Measurements from ENCODE around the gene SPAG16. TPM values are rescaled to one million over a fixed set of nuclear protein-coding genes. Genes with fewer than 3 reads are reported as not detected.

The SPAG16 gene
- total RNA-seq, 1 experiment from 2014 or later: 50.9 TPM

- DNase-seq (ENCODE audit: low spot score): no peak
Measured at GRCh38 chr2:214076527-214076926, 792.3 kb downstream of the SPAG16 start.

- DNase-seq (ENCODE audit: low spot score): no peak
Measured at GRCh38 chr2:214077727-214078126, 793.5 kb downstream of the SPAG16 start.

- DNase-seq (ENCODE audit: low spot score): no peak
Measured at GRCh38 chr2:214079032-214079431, 794.8 kb downstream of the SPAG16 start.

GRCh38 chr2:214088536-214088935, 804.3 kb downstream of the SPAG16 start:
- no peak for DNase-seq (ENCODE audit: low spot score)

GRCh38 chr2:214096208-214096715, 812.0 kb downstream of the SPAG16 start:
- no peak for DNase-seq (ENCODE audit: low spot score)

- no peak for DNase-seq (ENCODE audit: low spot score)
Measured at GRCh38 chr2:214098811-214099210, 814.5 kb downstream of the SPAG16 start.

GRCh38 chr2:214100488-214100887, 816.2 kb downstream of the SPAG16 start:
- no peak for DNase-seq (ENCODE audit: low spot score)

GRCh38 chr2:214103276-214104001, 819.2 kb downstream of the SPAG16 start:
- no peak for DNase-seq (ENCODE audit: low spot score)

GRCh38 chr2:214104219-214104618, 820.0 kb downstream of the SPAG16 start:
- no peak for DNase-seq (ENCODE audit: low spot score)

GRCh38 chr2:214104967-214105366, 820.7 kb downstream of the SPAG16 start:
- no peak for DNase-seq (ENCODE audit: low spot score)

GRCh38 chr2:214107726-214108125, 823.5 kb downstream of the SPAG16 start:
- no peak for DNase-seq (ENCODE audit: low spot score)

GRCh38 chr2:214108598-214108997, 824.3 kb downstream of the SPAG16 start:
- no peak for DNase-seq (ENCODE audit: low spot score)

GRCh38 chr2:214117054-214117453, 832.8 kb downstream of the SPAG16 start:
- no peak for DNase-seq (ENCODE audit: low spot score)

- peak; percentile 60 for DNase-seq (ENCODE audit: low spot score)
Measured at GRCh38 chr2:214126135-214126534, 841.9 kb downstream of the SPAG16 start.

- DNase-seq (ENCODE audit: low spot score): no peak
Measured at GRCh38 chr2:214127170-214127569, 842.9 kb downstream of the SPAG16 start.

GRCh38 chr2:214127571-214127970, 843.3 kb downstream of the SPAG16 start:
- DNase-seq (ENCODE audit: low spot score): peak; percentile 21

- DNase-seq (ENCODE audit: low spot score): no peak
Measured at GRCh38 chr2:214128040-214128439, 843.8 kb downstream of the SPAG16 start.

GRCh38 chr2:214130114-214130513, 845.9 kb downstream of the SPAG16 start:
- DNase-seq (ENCODE audit: low spot score): no peak

GRCh38 chr2:214135966-214136365, 851.7 kb downstream of the SPAG16 start:
- no peak for DNase-seq (ENCODE audit: low spot score)

GRCh38 chr2:214138779-214139178, 854.5 kb downstream of the SPAG16 start:
- DNase-seq (ENCODE audit: low spot score): no peak

- DNase-seq (ENCODE audit: low spot score): no peak
Measured at GRCh38 chr2:214139630-214140284, 855.5 kb downstream of the SPAG16 start.

GRCh38 chr2:214156971-214157370, 872.7 kb downstream of the SPAG16 start:
- no peak for DNase-seq (ENCODE audit: low spot score)

GRCh38 chr2:214158851-214159250, 874.6 kb downstream of the SPAG16 start:
- no peak for DNase-seq (ENCODE audit: low spot score)

All from A172 (cell line).